Measurements from ENCODE around the gene BCAN. TPM values are rescaled to one million over a fixed set of nuclear protein-coding genes. Genes with fewer than 3 reads are reported as not detected.
"Not testable (repeated sequence)": the region's sequence is repeated elsewhere in the genome, so short reads cannot be mapped to it uniquely, and the experiment has no call there.

BCAN gene
- total RNA-seq, 2 experiments from 2014 or later, result not detected

DNA sequence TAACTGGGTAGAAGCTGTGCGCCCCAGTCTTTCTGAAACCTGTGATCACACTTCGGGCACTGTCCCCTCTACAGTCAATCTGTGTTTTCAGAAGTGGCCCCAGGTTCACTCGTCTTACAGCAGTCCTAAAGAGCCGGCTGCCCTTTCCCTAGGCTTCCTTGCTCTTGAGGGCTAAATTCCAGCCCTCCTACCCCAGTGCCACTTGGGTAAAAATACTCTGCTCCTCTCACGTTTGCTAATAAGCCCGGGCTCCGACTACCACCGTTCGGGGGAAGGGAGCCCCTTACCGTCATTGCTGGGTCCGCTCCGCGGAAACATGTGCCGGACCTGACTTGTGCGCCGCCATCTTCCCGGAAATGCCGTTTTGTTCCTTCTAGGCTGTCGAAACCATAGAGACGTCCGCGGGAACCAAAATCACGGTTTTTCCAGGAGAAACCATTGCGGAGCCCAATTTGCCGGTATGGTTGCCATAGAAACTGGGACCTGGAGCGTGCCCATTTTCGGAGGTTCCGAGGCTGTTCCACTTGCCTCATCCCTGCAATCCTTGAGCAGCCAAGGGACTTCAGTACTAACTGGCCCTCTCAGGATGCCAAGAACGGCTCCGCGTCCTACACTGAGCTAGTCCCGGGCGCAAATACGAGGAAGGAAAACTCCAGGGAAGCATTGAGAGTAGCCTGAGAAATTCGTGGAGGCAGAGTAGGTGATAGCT lies 40.6 kb upstream of the BCAN start, which contains the start of gene GPATCH4:
Gene GPATCH4 (minus strand): TSS at position 358 of the 709 bp plus-strand sequence.
- Mint-ChIP-seq H3K27me3 (no peaks in the 10 kb centered on the region), H3K27ac (peak within 1 kb of the TSS; percentile 73), H3K36me3 (ENCODE audit: low read depth) (peaks cover 34% of the 10 kb centered on the region), H3K4me3 (peak within 1 kb of the TSS; percentile 92), H3K9me3 (no peaks in the 10 kb centered on the region), H3K4me1 (ENCODE audit: low read depth) (peaks cover 37% of the 10 kb centered on the region)
- Histone ChIP-seq H3K9me3 (ENCODE audit: control insufficient read depth in 1 of 2, insufficient read depth in 1 of 2, low read length in 2 of 2) (no peaks in the 10 kb centered on the region), H3K4me3 (ENCODE audit: low read length) (peak within 1 kb of the TSS; percentile 78), H3K27me3 (ENCODE audit: control insufficient read depth in 1 of 2, insufficient read depth in 2 of 2, low read length in 2 of 2) (no peaks in the 10 kb centered on the region), H3K36me3 (ENCODE audit: insufficient read depth, low read length) (peaks cover 28% of the 10 kb centered on the region), H3K27ac (ENCODE audit: low read depth in 1 of 2, low read length in 2 of 2) (peak within 1 kb of the TSS; percentile 63 to 71), H3K4me1 (ENCODE audit: insufficient read depth, low read length) (peaks cover 32% of the 10 kb centered on the region)
- DNase-seq (peak; percentile 53 to 88 (median 61)), ATAC-seq (ENCODE audit: poor library complexity) (peak; percentile 78)
- intact Hi-C loops (cut with DNase I, micrococcal nuclease), result loop anchor here in 1 of 2 experiments (1.0 kb wide), 1 partner anchor 10 kb away; the partner anchor contains the start of gene NAXE
- CTCF ChIA-PET, result interaction anchor here (1.3 to 4.2 kb wide), 3 partner anchors 121 to 216 kb away, joined by 3 to 15 read pairs (median 3); no protein-coding TSS in a partner anchor
- POLR2A ChIA-PET, result interaction anchor here (0.6 to 2.8 kb wide), 7 partner anchors 10 to 319 kb away, joined by 3 to 33 read pairs (median 5); partner anchors contain the start of genes MEF2D, NAXE and SMG5
- TF ChIP-seq, protein P1, sequence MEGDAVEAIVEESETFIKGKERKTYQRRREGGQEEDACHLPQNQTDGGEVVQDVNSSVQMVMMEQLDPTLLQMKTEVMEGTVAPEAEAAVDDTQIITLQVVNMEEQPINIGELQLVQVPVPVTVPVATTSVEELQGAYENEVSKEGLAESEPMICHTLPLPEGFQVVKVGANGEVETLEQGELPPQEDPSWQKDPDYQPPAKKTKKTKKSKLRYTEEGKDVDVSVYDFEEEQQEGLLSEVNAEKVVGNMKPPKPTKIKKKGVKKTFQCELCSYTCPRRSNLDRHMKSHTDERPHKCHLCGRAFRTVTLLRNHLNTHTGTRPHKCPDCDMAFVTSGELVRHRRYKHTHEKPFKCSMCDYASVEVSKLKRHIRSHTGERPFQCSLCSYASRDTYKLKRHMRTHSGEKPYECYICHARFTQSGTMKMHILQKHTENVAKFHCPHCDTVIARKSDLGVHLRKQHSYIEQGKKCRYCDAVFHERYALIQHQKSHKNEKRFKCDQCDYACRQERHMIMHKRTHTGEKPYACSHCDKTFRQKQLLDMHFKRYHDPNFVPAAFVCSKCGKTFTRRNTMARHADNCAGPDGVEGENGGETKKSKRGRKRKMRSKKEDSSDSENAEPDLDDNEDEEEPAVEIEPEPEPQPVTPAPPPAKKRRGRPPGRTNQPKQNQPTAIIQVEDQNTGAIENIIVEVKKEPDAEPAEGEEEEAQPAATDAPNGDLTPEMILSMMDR (IDR thresholded peaks at IDR 0.05), result no peak

DNA sequence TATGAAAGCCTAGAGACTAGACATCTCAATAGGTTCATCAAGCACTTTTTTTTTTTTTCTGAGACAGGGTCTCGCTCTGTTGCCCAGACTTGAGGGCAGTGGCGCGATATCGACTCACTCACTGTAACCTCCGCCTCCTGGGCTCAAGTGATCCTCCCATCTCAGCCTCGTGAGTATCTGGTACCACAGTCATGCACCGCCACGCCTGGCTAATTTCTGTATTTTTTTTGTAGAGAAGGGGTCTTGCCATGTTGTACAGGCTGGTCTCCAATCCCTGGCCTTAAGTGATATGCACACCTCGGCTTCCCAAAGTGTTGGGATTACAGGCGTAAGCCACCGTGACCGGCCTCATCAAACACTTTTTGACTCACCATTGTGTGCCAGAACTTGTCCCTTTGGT lies 40.0 kb upstream of the BCAN start:
- H3K36me3 ChIP-seq (ENCODE audit: insufficient read depth, low read length), result peaks cover 22% of the 10 kb centered on the region
- H3K36me3 Mint-ChIP-seq (ENCODE audit: low read depth), result peaks cover 30% of the 10 kb centered on the region
- POLR2A ChIA-PET, result interaction anchor here (0.6 to 2.8 kb wide), 7 partner anchors 10 to 320 kb away, joined by 3 to 33 read pairs (median 5); partner anchors contain the start of genes MEF2D, NAXE and SMG5
- H3K9me3 ChIP-seq (ENCODE audit: control insufficient read depth in 1 of 2, insufficient read depth in 1 of 2, low read length in 2 of 2), result no peaks in the 10 kb centered on the region
- H3K9me3 Mint-ChIP-seq, result no peaks in the 10 kb centered on the region
- no peaks in the 10 kb centered on the region for H3K27me3 Mint-ChIP-seq
- DNase-seq (no peak), ATAC-seq (ENCODE audit: poor library complexity) (no peak)
- peak overlapping the region; percentile 73 for H3K27ac Mint-ChIP-seq
- TF ChIP-seq, protein P1 (IDR thresholded peaks at IDR 0.05), result no peak
- peak overlapping the region; percentile 92 for H3K4me3 Mint-ChIP-seq
- H3K4me1 ChIP-seq (ENCODE audit: insufficient read depth, low read length), result peaks cover 32% of the 10 kb centered on the region
- CTCF ChIA-PET, result interaction anchor here (0.7 to 4.2 kb wide), 4 partner anchors 99 to 216 kb away, joined by 3 to 15 read pairs (median 3); no protein-coding TSS in a partner anchor
- H3K4me1 Mint-ChIP-seq (ENCODE audit: low read depth), result peaks cover 37% of the 10 kb centered on the region
- peak overlapping the region; percentile 63 to 71 for H3K27ac ChIP-seq (ENCODE audit: low read depth in 1 of 2, low read length in 2 of 2)
- H3K4me3 ChIP-seq (ENCODE audit: low read length), result peak overlapping the region; percentile 78
- H3K27me3 ChIP-seq (ENCODE audit: control insufficient read depth in 1 of 2, insufficient read depth in 2 of 2, low read length in 2 of 2), result no peaks in the 10 kb centered on the region
- intact Hi-C loops (cut with DNase I, micrococcal nuclease), result loop anchor here in 1 of 2 experiments (1.0 kb wide), 1 partner anchor 11 kb away; the partner anchor contains the start of gene NAXE

DNA sequence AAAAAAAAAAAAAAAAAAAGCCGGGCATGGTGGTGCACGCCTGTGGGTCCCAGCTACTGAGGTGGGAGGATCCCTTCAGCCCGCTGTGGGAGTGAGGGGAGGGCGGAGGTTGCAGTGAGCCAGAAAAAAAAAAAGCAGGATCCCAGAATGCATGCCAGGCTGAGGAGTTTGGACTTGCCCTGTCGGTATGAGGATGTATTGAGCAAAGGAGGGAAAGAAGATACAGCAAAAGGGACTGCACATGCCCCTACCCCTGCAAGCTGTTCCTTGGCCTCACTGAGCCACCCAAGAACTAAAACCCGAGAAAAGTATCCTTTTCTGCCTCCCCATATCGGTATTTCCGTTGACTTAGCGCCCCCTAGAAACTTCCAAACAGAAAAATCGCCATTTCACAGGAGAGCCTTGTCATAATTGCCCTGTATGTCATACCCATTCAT lies 39.3 kb upstream of the BCAN start:
- DNase-seq, result peak in 3 of 14 experiments; percentile 35 to 45 (median 42)
- intact Hi-C loops (cut with DNase I, micrococcal nuclease), result no loop called here

DNA sequence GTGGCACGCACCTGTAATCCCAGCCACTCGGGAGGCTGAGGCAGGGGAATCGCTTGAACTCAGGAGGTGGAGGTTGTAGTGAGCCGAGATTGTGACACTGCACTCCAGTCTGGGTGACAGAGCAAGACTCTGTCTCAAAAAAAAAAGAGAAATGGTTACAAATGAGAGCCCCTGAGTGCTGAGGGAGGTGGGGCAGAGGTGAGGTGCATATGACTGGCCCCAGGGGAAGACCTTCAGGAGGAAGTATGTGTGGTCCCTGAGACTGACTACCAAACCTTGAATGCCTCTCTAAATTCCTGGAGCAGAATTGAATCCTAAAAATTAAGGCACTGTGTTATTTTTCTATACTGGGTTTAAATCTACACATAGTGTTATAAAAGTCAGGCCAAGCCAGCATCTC lies 34.6 kb upstream of the BCAN start:
- H3K27me3 Mint-ChIP-seq, result peaks cover 15% of the 10 kb centered on the region
- H3K27me3 ChIP-seq (ENCODE audit: control insufficient read depth in 1 of 2, insufficient read depth in 2 of 2, low read length in 2 of 2); H3K27ac Mint-ChIP-seq; DNase-seq; intact Hi-C loops (cut with DNase I, micrococcal nuclease); H3K27ac ChIP-seq (ENCODE audit: low read depth in 1 of 2, low read length in 2 of 2); H3K9me3 Mint-ChIP-seq; H3K36me3 ChIP-seq (ENCODE audit: insufficient read depth, low read length); ATAC-seq (ENCODE audit: poor library complexity); POLR2A ChIA-PET; H3K9me3 ChIP-seq (ENCODE audit: control insufficient read depth in 1 of 2, insufficient read depth in 1 of 2, low read length in 2 of 2); CTCF ChIA-PET; H3K4me3 ChIP-seq (ENCODE audit: low read length); H3K4me3 Mint-ChIP-seq; H3K36me3 Mint-ChIP-seq (ENCODE audit: low read depth): not testable (repeated sequence)
- peaks cover 18% of the 10 kb centered on the region for H3K4me1 ChIP-seq (ENCODE audit: insufficient read depth, low read length)
- H3K4me1 Mint-ChIP-seq (ENCODE audit: low read depth), result peaks cover 22% of the 10 kb centered on the region

More for the DNA sequence above, 39.3 kb upstream of the BCAN start:
- peaks cover 32% of the 10 kb centered on the region for H3K4me1 ChIP-seq (ENCODE audit: insufficient read depth, low read length)
- ChIA-PET POLR2A (interaction anchor here (1.1 to 2.8 kb wide), 3 partner anchors 11 to 320 kb away, joined by 3 to 33 read pairs (median 6); partner anchors contain the start of genes NAXE and SMG5), CTCF (interaction anchor here (0.7 to 4.2 kb wide), 4 partner anchors 100 to 217 kb away, joined by 3 to 15 read pairs (median 3); no protein-coding TSS in a partner anchor)
- H3K27ac ChIP-seq (ENCODE audit: low read depth in 1 of 2, low read length in 2 of 2), result no peak overlapping the region
- TF ChIP-seq, protein P1 (IDR thresholded peaks at IDR 0.05), result peak; percentile 30
- H3K36me3 ChIP-seq (ENCODE audit: insufficient read depth, low read length), result peaks cover 15% of the 10 kb centered on the region
- Mint-ChIP-seq H3K9me3 (no peaks in the 10 kb centered on the region), H3K27ac (peak overlapping the region; percentile 4), H3K36me3 (ENCODE audit: low read depth) (peaks cover 23% of the 10 kb centered on the region), H3K4me1 (ENCODE audit: low read depth) (peaks cover 37% of the 10 kb centered on the region), H3K4me3 (peak overlapping the region; percentile 83), H3K27me3 (no peaks in the 10 kb centered on the region)
- H3K4me3 ChIP-seq (ENCODE audit: low read length), result no peak overlapping the region
- H3K27me3 ChIP-seq (ENCODE audit: control insufficient read depth in 1 of 2, insufficient read depth in 2 of 2, low read length in 2 of 2), result no peaks in the 10 kb centered on the region
- no peaks in the 10 kb centered on the region for H3K9me3 ChIP-seq (ENCODE audit: control insufficient read depth in 1 of 2, insufficient read depth in 1 of 2, low read length in 2 of 2)
- no peak for ATAC-seq (ENCODE audit: poor library complexity)
